IMR-90 (cell line): Measurements from ENCODE around the gene SCG5. TPM values are rescaled to one million over a fixed set of nuclear protein-coding genes. Genes with fewer than 3 reads are reported as not detected.

Experiments used
- ATAC-seq: fragments of 200-7000 bp; cut with Tn5 transposase; 2 replicates; pipeline ENCODE4 v1.9.1; 2020; ENCODE audit warnings: low read depth, mild to moderate bottlenecking, moderate library complexity
- BruUV-seq: library from RNA; stranded (reverse); fragments of 400-500 nt; replicated peaks from 2 replicates; lab custom pipeline; 2021; lab: Mats Ljungman, UMichigan
- CTCF ChIA-PET: fragments of 300-600 bp; formaldehyde crosslinking; extraction: SDS; loops from one replicate; lab custom pipeline; 2021; ENCODE audit warnings: antibody characterized with exemption; lab: Yijun Ruan, JAX
- POLR2A ChIA-PET: fragments of 300-600 bp; sonication (Branson Sonifier 250); formaldehyde crosslinking; loops from one replicate; lab custom pipeline; 2022; ENCODE audit warnings: antibody characterized with exemption; ENCODE audit not compliant: unreplicated experiment; lab: Charles Lee
- DNase-seq: peaks from one replicate; pipeline ENCODE4 v3.0.0; 2013
- H2AFZ ChIP-seq: replicated peaks from 2 replicates; pipeline ENCODE3; 2013; ENCODE audit warnings: low read length, mild to moderate bottlenecking; ENCODE audit not compliant: poor library complexity
- H2AK5ac ChIP-seq: 2 replicates; pipeline ENCODE4 v1.6.1; 2013; ENCODE audit warnings: low read depth, low read length, inconsistent platforms
- H2AK9ac ChIP-seq: replicated peaks from 2 replicates; pipeline ENCODE3; 2013; ENCODE audit warnings: mild to moderate bottlenecking, low read depth, low read length, moderate library complexity; ENCODE audit not compliant: poor library complexity
- H2BK120ac ChIP-seq: 2 replicates; pipeline ENCODE4 v1.6.1; 2013; ENCODE audit warnings: low read depth, low read length, inconsistent platforms
- H2BK15ac ChIP-seq: 3 replicates; pipeline ENCODE4 v1.6.1; 2013; ENCODE audit warnings: low read depth, low read length, inconsistent platforms
- H2BK20ac ChIP-seq: 2 replicates; pipeline ENCODE4 v1.6.1; 2013; ENCODE audit warnings: low read depth, mild to moderate bottlenecking, inconsistent platforms, low read length, moderate library complexity
- H2BK5ac ChIP-seq: 2 replicates; pipeline ENCODE4 v1.6.1; 2013; ENCODE audit warnings: mild to moderate bottlenecking, low read depth, low read length, inconsistent platforms; ENCODE audit not compliant: poor library complexity, severe bottlenecking
- H3K14ac ChIP-seq: replicated peaks from 2 replicates; pipeline ENCODE4 v1.6.1; 2013; ENCODE audit warnings: low read depth, low read length, inconsistent platforms
- H3K18ac ChIP-seq: 2 replicates; pipeline ENCODE4 v1.6.1; 2013; ENCODE audit warnings: low read depth, low read length, control low read depth
- H3K23ac ChIP-seq: 2 replicates; pipeline ENCODE4 v1.6.1; 2013; ENCODE audit warnings: low read depth, low read length, inconsistent platforms
- H3K27ac ChIP-seq: 2 replicates; pipeline ENCODE4 v1.5.1; 2013; ENCODE audit warnings: mild to moderate bottlenecking, control low read depth, low read length; ENCODE audit not compliant: insufficient read depth
- H3K27me3 ChIP-seq: 2 replicates; pipeline ENCODE4 v1.6.1; 2013; ENCODE audit warnings: low read length; ENCODE audit not compliant: control insufficient read depth, insufficient read depth
- H3K36me3 ChIP-seq: 2 replicates; pipeline ENCODE4 v1.6.1; 2013; ENCODE audit warnings: low read length, mixed read lengths; ENCODE audit not compliant: control insufficient read depth, insufficient read depth
- H3K4ac ChIP-seq: 2 replicates; pipeline ENCODE4 v1.6.1; 2013; ENCODE audit warnings: low read depth, low read length, inconsistent platforms
- H3K4me1 ChIP-seq: 2 replicates; pipeline ENCODE4 v1.6.1; 2013; ENCODE audit warnings: low read length, mixed read lengths; ENCODE audit not compliant: control insufficient read depth, insufficient read depth
- H3K4me2 ChIP-seq: 2 replicates; pipeline ENCODE4 v1.6.1; 2013; ENCODE audit warnings: low read depth, mild to moderate bottlenecking, control low read depth, low read length, moderate library complexity
- H3K4me3 ChIP-seq: 2 replicates; pipeline ENCODE4 v1.5.1; 2013; ENCODE audit warnings: low read depth, mild to moderate bottlenecking, control low read depth, low read length, moderate library complexity; ENCODE audit not compliant: insufficient read depth
- H3K56ac ChIP-seq: 2 replicates; pipeline ENCODE4 v1.6.1; 2013; ENCODE audit warnings: low read length, inconsistent platforms; ENCODE audit not compliant: insufficient read depth; ENCODE audit errors: extremely low read depth
- H3K79me1 ChIP-seq, 2 experiments: 2 replicates each; pipeline ENCODE4 v1.6.1; 2013; ENCODE audit warnings: low read length in 2 of 2, inconsistent platforms in 1 of 2, low read depth in 1 of 2
- H3K9ac ChIP-seq: 2 replicates; pipeline ENCODE4 v1.6.1; 2013; ENCODE audit warnings: low read depth, low read length, control low read depth
- H3K9me1 ChIP-seq: 2 replicates; pipeline ENCODE4 v1.6.1; 2013; ENCODE audit warnings: low read length, inconsistent platforms; ENCODE audit not compliant: insufficient read depth
- H3K9me3 ChIP-seq: 2 replicates; pipeline ENCODE4 v1.6.1; 2013; ENCODE audit warnings: low read length; ENCODE audit not compliant: control insufficient read depth, insufficient read depth
- H4K20me1 ChIP-seq: 2 replicates; pipeline ENCODE4 v1.6.1; 2013; ENCODE audit warnings: low read length, inconsistent platforms; ENCODE audit not compliant: insufficient read depth
- H4K5ac ChIP-seq: 2 replicates; pipeline ENCODE4 v1.6.1; 2013; ENCODE audit warnings: mild to moderate bottlenecking, low read depth, low read length, control low read depth
- H4K8ac ChIP-seq, 2 experiments: 2 replicates each; pipeline ENCODE4 v1.6.1; 2013; ENCODE audit warnings: low read depth in 2 of 2, low read length in 2 of 2, control low read depth in 1 of 2, inconsistent platforms in 1 of 2
- H4K91ac ChIP-seq: 2 replicates; pipeline ENCODE4 v1.6.1; 2013; ENCODE audit warnings: low read depth, low read length, inconsistent platforms; ENCODE audit not compliant: insufficient read depth
- BHLHE40 ChIP-seq: fragments of 150-350 bp; IDR thresholded peaks from 2 replicates; pipeline ENCODE4 v1.6.1; 2016; ENCODE audit warnings: mild to moderate bottlenecking, low read depth, low read length
- CEBPB ChIP-seq: IDR thresholded peaks from 2 replicates; pipeline ENCODE4 v1.6.1; 2012; ENCODE audit warnings: low read depth, low read length, improper control_type of control experiment
- CTCF ChIP-seq: conservative IDR thresholded peaks from 2 replicates; pipeline ENCODE4 v1.5.1; 2012; ENCODE audit warnings: mild to moderate bottlenecking, low read depth, low read length, improper control_type of control experiment
- ELK1 ChIP-seq: fragments of 150-350 bp; IDR thresholded peaks from 2 replicates; pipeline ENCODE4 v1.6.1; 2016; ENCODE audit warnings: low read depth, mild to moderate bottlenecking, low read length, moderate library complexity, borderline replicate concordance
- FOS ChIP-seq: fragments of 150-350 bp; IDR thresholded peaks from 2 replicates; pipeline ENCODE4 v1.6.1; 2016; ENCODE audit warnings: low read depth, low read length
- MAFK ChIP-seq: IDR thresholded peaks from 2 replicates; pipeline ENCODE4 v1.6.1; 2012; ENCODE audit warnings: low read depth, low read length, improper control_type of control experiment
- MAZ ChIP-seq: IDR thresholded peaks from 2 replicates; pipeline ENCODE4 v1.6.1; 2012; ENCODE audit warnings: low read depth, mild to moderate bottlenecking, low read length, improper control_type of control experiment, moderate library complexity, borderline replicate concordance
- MXI1 ChIP-seq: IDR thresholded peaks from 2 replicates; pipeline ENCODE4 v1.6.1; 2012; ENCODE audit warnings: low read depth, mild to moderate bottlenecking, low read length, moderate library complexity, borderline replicate concordance
- NFE2L2 ChIP-seq: fragments of 150-350 bp; IDR thresholded peaks from 2 replicates; pipeline ENCODE4 v1.6.1; 2016; ENCODE audit warnings: low read depth, mild to moderate bottlenecking, low read length
- POLR2A ChIP-seq: IDR thresholded peaks from 2 replicates; pipeline ENCODE4 v1.6.1; 2012; ENCODE audit warnings: mild to moderate bottlenecking, low read depth, low read length
- RAD21 ChIP-seq: IDR thresholded peaks from 2 replicates; pipeline ENCODE4 v1.6.1; 2012; ENCODE audit warnings: low read length, improper control_type of control experiment
- RCOR1 ChIP-seq: IDR thresholded peaks from 2 replicates; pipeline ENCODE4 v1.6.1; 2012; ENCODE audit warnings: mild to moderate bottlenecking, low read length, improper control_type of control experiment; ENCODE audit not compliant: insufficient replicate concordance
- RFX5 ChIP-seq: IDR thresholded peaks from 2 replicates; pipeline ENCODE4 v1.8.0; 2012; ENCODE audit warnings: low read depth, mild to moderate bottlenecking, low read length, moderate library complexity
- SMC3 ChIP-seq: fragments of 150-350 bp; IDR thresholded peaks from 2 replicates; pipeline ENCODE4 v1.6.1; 2016; ENCODE audit warnings: low read depth, mild to moderate bottlenecking, antibody characterized with exemption, low read length, moderate library complexity
- USF2 ChIP-seq: fragments of 150-350 bp; IDR thresholded peaks from 2 replicates; pipeline ENCODE4 v1.6.1; 2017; ENCODE audit warnings: mild to moderate bottlenecking, antibody characterized with exemption, low read length, low read depth
- WGBS, 2 experiments: methylation state at CpG; one replicate each; pipeline versions ENCODE4 v1.1.5 to v1.1.7; 2013; ENCODE audit warnings: missing lambda C conversion rate in 2 of 2; ENCODE audit not compliant: insufficient read length in 1 of 2; ENCODE audit errors: extremely low coverage in 2 of 2; 5-methylcytosine and 5-hydroxymethylcytosine counted together
- dilution Hi-C: fragments of 300-500 bp; cut with HindIII; formaldehyde crosslinking; loops from one replicate; pipeline ENCODE4 v1.14.3; 2018; ENCODE audit warnings: low sequenced_read_pairs; ENCODE audit not compliant: unreplicated experiment
- in situ Hi-C: fragments of 300-500 bp; cut with MboI; formaldehyde crosslinking; loops from 3 replicates; pipeline ENCODE4 v1.14.3; 2019; ENCODE audit warnings: low sequenced_read_pairs, inconsistent platforms, mixed read lengths
- intact Hi-C: fragments of 100-400 bp; cut with micrococcal nuclease; formaldehyde crosslinking; loops from 2 replicates; pipeline ENCODE4 v1.10.0; 2022
- polyA plus RNA-seq, 3 experiments: library from polyadenylated mRNA; depleted of rRNA; stranded (reverse); fragments of >200 nt; gene quantifications; 2 replicates each; pipeline ENCODE4 v1.2.3, GENCODE V29; 2012; ENCODE audit warnings: low replicate concordance in 1 of 3
- total RNA-seq: library from RNA; depleted of rRNA; stranded (reverse); fragments of >200 nt; gene quantifications from 2 replicates; pipeline ENCODE4 v1.2.3, GENCODE V29; 2012

SCG5 gene
- total and polyA plus RNA-seq, 2 of the 4 experiments (the other 2 are of a cell fraction): 7.9 to 16.8 TPM

- no peaks in the 10 kb centered on the region for H3K79me1 ChIP-seq
- peak overlapping the region; percentile 38; the same call in 1 of the 2 replicates for H4K91ac ChIP-seq
- no peak overlapping the region for H3K9ac ChIP-seq
- TF ChIP-seq MXI1 (no peak), BHLHE40 (no peak), CTCF (no peak), MAZ (no peak), RCOR1 (no peak), FOS (no peak), ELK1 (no peak), POLR2A (no peak), NFE2L2 (no peak), MAFK (no peak), RFX5 (no peak), RAD21 (no peak), CEBPB (no peak), SMC3 (no peak), USF2 (no peak)
- BruUV-seq: no TSS peak
- 0 out of 2 replicates have a peak overlapping the region, but pooled peaks have one; percentile 0 for H3K23ac ChIP-seq
- CTCF ChIA-PET: interaction anchor here (1.5 kb wide), 1 partner anchor 9 kb away, joined by 6 read pairs; no protein-coding TSS in a partner anchor
- H3K9me1 ChIP-seq: peaks cover 11% of the 10 kb centered on the region; the same call in 1 of the 2 replicates
- peak overlapping the region; percentile 67 for H2AFZ ChIP-seq
- peak overlapping the region; percentile 46; the same call in 1 of the 2 replicates for H2AK5ac ChIP-seq
- no peak overlapping the region for H4K5ac ChIP-seq
- no peak overlapping the region for H3K56ac ChIP-seq
- 0% methylated on average over 1 of the region's 3 CpGs; no CpG with 5 or more reads in 1 of the 2 experiments for WGBS, 2 experiments
- in situ Hi-C loops (no loop called here), dilution Hi-C loops (no loop called here), intact Hi-C loops (no loop called here)
- H3K4me2 ChIP-seq: no peak overlapping the region
- H3K27me3 ChIP-seq: peaks cover 3% of the 10 kb centered on the region; the same call in 1 of the 2 replicates
- peak; percentile 28 for ATAC-seq
- H3K27ac ChIP-seq: no peak overlapping the region
- peak overlapping the region; percentile 53 for H3K4ac ChIP-seq
- H3K4me3 ChIP-seq: no peak overlapping the region
- H4K20me1 ChIP-seq: no peaks in the 10 kb centered on the region
- DNase-seq: no peak
- H2BK120ac ChIP-seq: 0 out of 2 replicates have a peak overlapping the region, but pooled peaks have one; percentile 41
- H2BK15ac ChIP-seq: no peak overlapping the region
- peak overlapping the region; percentile 62 for H2BK5ac ChIP-seq
- no peaks in the 10 kb centered on the region for H3K9me3 ChIP-seq
- POLR2A ChIA-PET: no interaction called here
- H4K8ac ChIP-seq: no peak overlapping the region
- H2BK20ac ChIP-seq: peak overlapping the region; percentile 46; the same call in 1 of the 2 replicates
- no peaks in the 10 kb centered on the region for H3K36me3 ChIP-seq
- H2AK9ac ChIP-seq: peak overlapping the region; percentile 66
- peak overlapping the region; percentile 38 for H3K14ac ChIP-seq
- H3K18ac ChIP-seq: peak overlapping the region; percentile 28; the same call in 1 of the 2 replicates
- H3K4me1 ChIP-seq: peaks cover 31% of the 10 kb centered on the region
These were observed 65.2 kb downstream of the SCG5 start for GRCh38 chr15:32706704-32707103.
